ENCODE measurements around the gene WDR37.

Gene WDR37

GRCh38 chr10:1171586-1171985 lies 115.4 kb downstream of the WDR37 start:
- Histone ChIP-seq H3K36me3 (ENCODE audit: insufficient read depth, low read length) (no peaks in the 10 kb centered on the region), H2AFZ (ENCODE audit: low read length) (no peak overlapping the region), H3K27me3 (ENCODE audit: insufficient read depth, low read length) (peaks cover 6% of the 10 kb centered on the region; the same call in 1 of the 2 replicates), H3K4me3 (ENCODE audit: low read depth, low read length, poor library complexity, severe bottlenecking) (no peak overlapping the region), H3K9me3 (ENCODE audit: low read length) (no peaks in the 10 kb centered on the region), H3K4me1 (ENCODE audit: insufficient read depth, low read length, severe bottlenecking) (no peaks in the 10 kb centered on the region), H3K4me2 (ENCODE audit: low read length) (no peak overlapping the region), H3K27ac (ENCODE audit: low read depth, low read length, poor library complexity, severe bottlenecking) (no peak overlapping the region), H3K9me2 (ENCODE audit: low read depth, low read length) (no peaks in the 10 kb centered on the region), H4K20me1 (ENCODE audit: insufficient read depth, low read length) (no peaks in the 10 kb centered on the region), H3K79me2 (ENCODE audit: insufficient read depth, low read length) (no peaks in the 10 kb centered on the region), H3F3A (ENCODE audit: insufficient read depth, low read length) (no peaks in the 10 kb centered on the region), H3K9ac (ENCODE audit: low read length) (no peak overlapping the region)
- TF ChIP-seq, protein P1, sequence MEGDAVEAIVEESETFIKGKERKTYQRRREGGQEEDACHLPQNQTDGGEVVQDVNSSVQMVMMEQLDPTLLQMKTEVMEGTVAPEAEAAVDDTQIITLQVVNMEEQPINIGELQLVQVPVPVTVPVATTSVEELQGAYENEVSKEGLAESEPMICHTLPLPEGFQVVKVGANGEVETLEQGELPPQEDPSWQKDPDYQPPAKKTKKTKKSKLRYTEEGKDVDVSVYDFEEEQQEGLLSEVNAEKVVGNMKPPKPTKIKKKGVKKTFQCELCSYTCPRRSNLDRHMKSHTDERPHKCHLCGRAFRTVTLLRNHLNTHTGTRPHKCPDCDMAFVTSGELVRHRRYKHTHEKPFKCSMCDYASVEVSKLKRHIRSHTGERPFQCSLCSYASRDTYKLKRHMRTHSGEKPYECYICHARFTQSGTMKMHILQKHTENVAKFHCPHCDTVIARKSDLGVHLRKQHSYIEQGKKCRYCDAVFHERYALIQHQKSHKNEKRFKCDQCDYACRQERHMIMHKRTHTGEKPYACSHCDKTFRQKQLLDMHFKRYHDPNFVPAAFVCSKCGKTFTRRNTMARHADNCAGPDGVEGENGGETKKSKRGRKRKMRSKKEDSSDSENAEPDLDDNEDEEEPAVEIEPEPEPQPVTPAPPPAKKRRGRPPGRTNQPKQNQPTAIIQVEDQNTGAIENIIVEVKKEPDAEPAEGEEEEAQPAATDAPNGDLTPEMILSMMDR (IDR thresholded peaks at IDR 0.05; ENCODE audit: low read length): no peak
- no peak for TF ChIP-seq EZH2 (IDR thresholded peaks at IDR 0.05; ENCODE audit: borderline replicate concordance, low read length)

GRCh38 chr10:1172256-1172984 lies 116.2 kb downstream of the WDR37 start:
- Histone ChIP-seq H3K27ac (ENCODE audit: low read depth, low read length, poor library complexity, severe bottlenecking) (no peak overlapping the region), H3F3A (ENCODE audit: insufficient read depth, low read length) (no peaks in the 10 kb centered on the region), H2AFZ (ENCODE audit: low read length) (no peak overlapping the region), H3K4me1 (ENCODE audit: insufficient read depth, low read length, severe bottlenecking) (no peaks in the 10 kb centered on the region), H3K9ac (ENCODE audit: low read length) (no peak overlapping the region), H3K9me3 (ENCODE audit: low read length) (no peaks in the 10 kb centered on the region), H4K20me1 (ENCODE audit: insufficient read depth, low read length) (no peaks in the 10 kb centered on the region), H3K4me2 (ENCODE audit: low read length) (no peak overlapping the region), H3K4me3 (ENCODE audit: low read depth, low read length, poor library complexity, severe bottlenecking) (no peak overlapping the region), H3K27me3 (ENCODE audit: insufficient read depth, low read length) (peaks cover 6% of the 10 kb centered on the region; the same call in 1 of the 2 replicates), H3K36me3 (ENCODE audit: insufficient read depth, low read length) (no peaks in the 10 kb centered on the region), H3K79me2 (ENCODE audit: insufficient read depth, low read length) (no peaks in the 10 kb centered on the region), H3K9me2 (ENCODE audit: low read depth, low read length) (no peaks in the 10 kb centered on the region)
- no peak for TF ChIP-seq EZH2 (IDR thresholded peaks at IDR 0.05; ENCODE audit: borderline replicate concordance, low read length)
- TF ChIP-seq, protein P1 (IDR thresholded peaks at IDR 0.05; ENCODE audit: low read length): no peak

- Histone ChIP-seq H3K9me2 (ENCODE audit: low read depth, low read length) (no peaks in the 10 kb centered on the region), H3K4me2 (ENCODE audit: low read length) (no peak overlapping the region), H3K4me3 (ENCODE audit: low read depth, low read length, poor library complexity, severe bottlenecking) (no peak overlapping the region), H3K9me3 (ENCODE audit: low read length) (no peaks in the 10 kb centered on the region), H3K36me3 (ENCODE audit: insufficient read depth, low read length) (no peaks in the 10 kb centered on the region), H3K79me2 (ENCODE audit: insufficient read depth, low read length) (no peaks in the 10 kb centered on the region), H3F3A (ENCODE audit: insufficient read depth, low read length) (no peaks in the 10 kb centered on the region), H3K27ac (ENCODE audit: low read depth, low read length, poor library complexity, severe bottlenecking) (no peak overlapping the region), H3K9ac (ENCODE audit: low read length) (no peak overlapping the region), H4K20me1 (ENCODE audit: insufficient read depth, low read length) (no peaks in the 10 kb centered on the region), H3K4me1 (ENCODE audit: insufficient read depth, low read length, severe bottlenecking) (no peaks in the 10 kb centered on the region), H3K27me3 (ENCODE audit: insufficient read depth, low read length) (peaks cover 6% of the 10 kb centered on the region; the same call in 1 of the 2 replicates), H2AFZ (ENCODE audit: low read length) (no peak overlapping the region)
- no peak for TF ChIP-seq EZH2 (IDR thresholded peaks at IDR 0.05; ENCODE audit: borderline replicate concordance, low read length)
- TF ChIP-seq, protein P1 (IDR thresholded peaks at IDR 0.05; ENCODE audit: low read length): no peak
Measured at GRCh38 chr10:1173091-1173490, 116.9 kb downstream of the WDR37 start.

Measured in OCI-LY1 (cell line).